Fibroblast of villous mesenchyme (primary cell): ENCODE results near the gene LMX1B. TPM values are rescaled to one million over a fixed set of nuclear protein-coding genes. Genes with fewer than 3 reads are reported as not detected.

Experiments
- DNase-seq: peaks from one replicate; pipeline ENCODE4 v3.0.0-alpha.2; 2010; ENCODE audit warnings: low read depth
- H3K4me3 ChIP-seq: 2 replicates; pipeline ENCODE4 v1.5.1; 2011; ENCODE audit warnings: low read depth, mild to moderate bottlenecking, low read length
- total RNA-seq: library from RNA; depleted of rRNA; stranded (reverse); fragments of >200 nt; gene quantifications from 2 replicates; pipeline ENCODE4 v1.2.3, GENCODE V29; 2012
- TF ChIP-seq, protein P1 (sequence below): IDR thresholded peaks from 2 replicates; pipeline ENCODE4 v1.5.1; 2012; ENCODE audit warnings: low read depth, mild to moderate bottlenecking, low read length; ENCODE audit not compliant: insufficient read depth

The LMX1B gene
- total RNA-seq, 1 donor: not detected

DNA sequence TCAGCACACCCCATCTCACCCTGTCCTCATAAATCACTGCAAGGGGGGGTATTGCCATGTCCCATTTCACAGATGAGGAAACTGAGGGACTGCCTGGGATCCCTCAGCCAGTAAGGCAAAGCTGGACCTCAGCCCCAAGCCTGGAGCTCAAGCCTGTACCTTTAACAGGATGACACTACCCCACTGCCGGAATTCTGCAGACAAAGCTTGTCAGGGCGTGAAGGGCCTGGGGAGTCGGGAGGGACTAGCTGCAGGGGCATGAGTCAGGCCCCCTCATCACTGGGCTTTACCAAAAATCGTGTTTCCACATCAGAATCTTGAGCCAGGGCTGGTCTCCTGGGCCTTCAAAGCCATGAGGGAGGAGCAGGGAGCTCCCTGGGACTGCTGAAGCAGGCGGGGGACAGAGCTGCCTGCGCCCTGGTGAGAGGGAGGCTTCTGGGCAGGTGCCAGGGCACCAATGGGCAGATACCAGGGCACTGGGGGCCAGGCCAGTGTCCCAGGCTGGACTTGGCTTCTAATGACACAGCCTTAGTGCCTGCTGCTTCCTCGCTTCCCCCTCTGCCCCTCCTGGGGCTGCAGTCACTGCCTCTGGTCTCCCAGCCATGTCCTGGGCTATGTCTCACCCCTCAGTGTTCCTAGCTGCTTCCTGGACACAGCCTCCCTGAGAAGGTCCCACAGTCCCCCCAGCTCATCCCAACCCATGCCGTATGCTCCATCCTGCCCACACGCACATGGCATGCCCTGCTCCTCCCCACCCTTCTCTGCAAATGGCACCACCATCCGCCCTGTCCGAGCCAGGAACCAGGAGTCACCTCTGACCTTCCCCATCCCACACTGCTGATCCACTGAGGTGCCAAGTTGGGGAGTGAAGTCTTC is 80.7 kb downstream of the LMX1B start:
- no peak overlapping the region for H3K4me3 ChIP-seq
- TF ChIP-seq, protein P1, sequence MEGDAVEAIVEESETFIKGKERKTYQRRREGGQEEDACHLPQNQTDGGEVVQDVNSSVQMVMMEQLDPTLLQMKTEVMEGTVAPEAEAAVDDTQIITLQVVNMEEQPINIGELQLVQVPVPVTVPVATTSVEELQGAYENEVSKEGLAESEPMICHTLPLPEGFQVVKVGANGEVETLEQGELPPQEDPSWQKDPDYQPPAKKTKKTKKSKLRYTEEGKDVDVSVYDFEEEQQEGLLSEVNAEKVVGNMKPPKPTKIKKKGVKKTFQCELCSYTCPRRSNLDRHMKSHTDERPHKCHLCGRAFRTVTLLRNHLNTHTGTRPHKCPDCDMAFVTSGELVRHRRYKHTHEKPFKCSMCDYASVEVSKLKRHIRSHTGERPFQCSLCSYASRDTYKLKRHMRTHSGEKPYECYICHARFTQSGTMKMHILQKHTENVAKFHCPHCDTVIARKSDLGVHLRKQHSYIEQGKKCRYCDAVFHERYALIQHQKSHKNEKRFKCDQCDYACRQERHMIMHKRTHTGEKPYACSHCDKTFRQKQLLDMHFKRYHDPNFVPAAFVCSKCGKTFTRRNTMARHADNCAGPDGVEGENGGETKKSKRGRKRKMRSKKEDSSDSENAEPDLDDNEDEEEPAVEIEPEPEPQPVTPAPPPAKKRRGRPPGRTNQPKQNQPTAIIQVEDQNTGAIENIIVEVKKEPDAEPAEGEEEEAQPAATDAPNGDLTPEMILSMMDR: no peak
- no peak for DNase-seq

GRCh38 chr9:126695186-126695585 is 81.5 kb downstream of the LMX1B start:
- no peak overlapping the region for H3K4me3 ChIP-seq
- TF ChIP-seq, protein P1: no peak
- DNase-seq: no peak

DNA sequence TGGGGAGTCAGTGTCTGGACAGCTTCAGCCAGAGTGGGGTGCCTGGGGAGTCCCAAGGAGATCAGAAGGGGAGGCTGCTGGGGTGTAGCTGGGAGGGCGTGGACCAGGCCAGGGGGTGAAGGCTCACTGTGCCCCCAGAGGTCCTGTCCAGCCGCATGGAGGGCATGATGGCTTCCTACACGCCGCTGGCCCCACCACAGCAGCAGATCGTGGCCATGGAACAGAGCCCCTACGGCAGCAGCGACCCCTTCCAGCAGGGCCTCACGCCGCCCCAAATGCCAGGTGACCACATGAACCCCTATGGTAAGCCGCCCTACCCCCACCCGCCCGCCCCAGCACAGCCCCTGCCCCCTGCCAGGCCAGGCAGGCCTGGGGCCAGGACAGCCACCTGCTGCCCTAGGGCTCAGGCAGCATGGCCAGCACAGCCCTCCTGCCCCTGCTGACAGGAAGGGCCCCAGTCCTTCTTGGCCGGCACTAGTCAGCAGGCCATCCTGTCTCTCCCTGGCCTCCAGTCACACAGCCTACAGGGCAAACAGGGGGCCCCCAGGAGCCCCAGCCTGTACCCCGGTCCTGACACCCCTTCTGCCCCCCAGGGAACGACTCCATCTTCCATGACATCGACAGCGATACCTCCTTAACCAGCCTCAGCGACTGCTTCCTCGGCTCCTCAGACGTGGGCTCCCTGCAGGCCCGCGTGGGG is 82.1 kb downstream of the LMX1B start:
- TF ChIP-seq, protein P1: no peak
- DNase-seq: no peak

GRCh38 chr9:126696401-126697145 is 82.8 kb downstream of the LMX1B start:
- no peak overlapping the region for H3K4me3 ChIP-seq
- no peak for DNase-seq
- TF ChIP-seq, protein P1: no peak

More for the DNA sequence above, 82.1 kb downstream of the LMX1B start:
- no peak overlapping the region for H3K4me3 ChIP-seq

DNA sequence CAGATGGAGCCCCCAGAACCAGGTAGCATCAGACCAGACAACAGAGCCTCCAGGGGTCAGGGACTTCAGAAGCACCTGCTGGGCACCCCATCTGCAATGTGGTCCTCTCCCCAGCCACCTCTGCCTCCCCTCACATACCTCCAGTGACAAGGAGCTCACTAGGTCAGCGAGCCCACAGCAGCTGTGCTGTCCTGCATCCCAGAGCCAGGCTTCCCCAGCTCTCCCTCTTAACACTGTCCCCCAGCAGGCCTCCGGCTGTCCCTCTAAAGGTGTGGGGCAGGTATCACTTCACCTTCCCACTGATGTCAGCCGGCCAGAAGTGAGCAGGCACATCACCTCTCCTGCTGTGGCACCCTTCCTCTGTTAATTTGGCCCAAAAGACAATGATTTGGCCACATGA is 83.6 kb downstream of the LMX1B start:
- DNase-seq: no peak
- TF ChIP-seq, protein P1: no peak
- H3K4me3 ChIP-seq: no peak overlapping the region

DNA sequence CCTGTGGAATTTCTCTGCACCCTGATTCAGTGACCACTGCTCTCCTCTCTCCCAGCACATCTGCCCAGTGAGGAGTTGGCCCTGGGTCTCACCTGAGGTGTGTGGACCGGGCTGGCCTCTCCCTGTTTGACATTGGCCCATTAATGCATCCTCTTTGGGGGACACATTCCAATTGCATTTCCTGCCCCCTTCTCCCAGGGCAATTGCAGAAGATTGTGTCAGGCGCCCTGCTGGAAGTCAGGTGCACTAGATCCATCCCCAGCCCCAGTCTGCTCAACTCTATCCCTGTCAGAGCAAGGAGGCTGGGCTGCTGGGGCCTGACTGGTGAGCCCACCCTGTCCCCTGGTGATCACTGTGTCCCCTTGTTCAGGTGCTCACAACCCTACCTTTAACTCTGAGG is 84.5 kb downstream of the LMX1B start:
- no peak for DNase-seq
- TF ChIP-seq, protein P1: no peak
- no peak overlapping the region for H3K4me3 ChIP-seq
